ENCODE data around the gene C9orf43.
"Not testable (repeated sequence)": the region's sequence is repeated elsewhere in the genome, so short reads cannot be mapped to it uniquely, and the experiment has no call there.

Gene C9orf43

DNA sequence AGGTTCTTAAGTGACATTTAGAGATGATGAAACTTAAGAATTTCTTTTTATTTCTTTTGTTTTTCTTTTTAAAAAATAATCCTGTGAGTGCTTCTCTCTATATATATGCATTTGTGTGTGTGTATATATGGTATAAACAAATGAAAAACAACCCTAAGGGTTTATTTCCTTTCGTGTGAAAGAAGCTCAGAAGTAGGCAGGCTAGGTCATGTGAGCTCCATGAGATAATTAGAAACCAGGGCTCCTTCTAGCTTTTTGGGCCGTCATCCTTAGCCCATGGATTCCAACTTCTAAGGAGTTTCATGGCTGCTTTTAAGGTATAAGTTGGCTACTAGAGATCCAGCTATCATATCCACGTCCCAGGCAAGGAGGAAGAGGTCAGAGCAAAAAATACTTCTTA, 11.2 kb downstream of the C9orf43 start:
- no peak for DNase-seq

GRCh38 chr9:113425072-113425471, 14.5 kb downstream of the C9orf43 start:
- DNase-seq: no peak

- no peak for DNase-seq
Measured at GRCh38 chr9:113426701-113427100, 16.2 kb downstream of the C9orf43 start.

DNA sequence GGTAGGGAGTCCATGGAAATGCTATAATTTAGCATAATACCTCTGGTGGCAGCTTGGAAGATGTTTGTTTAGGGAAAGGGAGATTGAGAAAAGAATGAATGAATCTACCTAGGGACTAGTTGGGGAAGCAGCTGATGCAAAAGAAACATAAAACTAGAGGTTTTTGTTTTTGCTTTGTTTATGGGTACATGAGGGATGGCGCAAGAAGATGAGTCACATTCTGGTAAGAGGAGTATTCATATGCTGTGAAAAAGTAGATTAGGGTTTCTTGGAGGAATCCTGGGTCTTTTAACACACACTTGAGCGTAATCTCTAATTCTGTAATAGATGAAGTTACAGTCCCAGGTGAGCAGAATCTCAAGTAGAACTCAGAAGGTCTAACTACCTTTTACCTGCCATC, 17.1 kb downstream of the C9orf43 start:
- DNase-seq: no peak

GRCh38 chr9:113428062-113428615, 17.6 kb downstream of the C9orf43 start:
- DNase-seq: no peak

- no peak for DNase-seq
Measured at GRCh38 chr9:113431191-113431590, 20.6 kb downstream of the C9orf43 start.

GRCh38 chr9:113436728-113437515, 26.4 kb downstream of the C9orf43 start:
- no peak for DNase-seq

GRCh38 chr9:113437716-113438115, 27.2 kb downstream of the C9orf43 start:
- not testable (repeated sequence) for DNase-seq

DNA sequence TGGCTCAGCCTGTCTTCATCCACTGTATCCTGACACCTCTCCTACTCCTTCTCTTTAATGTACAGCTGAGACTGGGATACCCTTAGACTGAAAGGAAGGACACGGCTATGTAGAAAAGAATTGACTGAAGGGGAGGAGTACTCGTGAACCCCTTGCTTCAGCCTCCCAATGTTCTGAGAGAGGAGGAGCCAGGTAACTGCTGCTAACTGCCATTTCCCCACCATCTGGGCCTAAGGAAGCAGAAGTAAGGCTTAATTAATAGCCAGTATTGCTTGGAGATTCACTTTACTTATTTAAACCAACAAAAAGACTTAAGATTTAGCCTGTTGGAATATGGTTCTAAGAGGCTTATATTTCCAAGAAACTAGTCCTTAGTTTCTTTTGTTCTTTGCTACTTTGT, 34.2 kb downstream of the C9orf43 start:
- no peak for DNase-seq

DNA sequence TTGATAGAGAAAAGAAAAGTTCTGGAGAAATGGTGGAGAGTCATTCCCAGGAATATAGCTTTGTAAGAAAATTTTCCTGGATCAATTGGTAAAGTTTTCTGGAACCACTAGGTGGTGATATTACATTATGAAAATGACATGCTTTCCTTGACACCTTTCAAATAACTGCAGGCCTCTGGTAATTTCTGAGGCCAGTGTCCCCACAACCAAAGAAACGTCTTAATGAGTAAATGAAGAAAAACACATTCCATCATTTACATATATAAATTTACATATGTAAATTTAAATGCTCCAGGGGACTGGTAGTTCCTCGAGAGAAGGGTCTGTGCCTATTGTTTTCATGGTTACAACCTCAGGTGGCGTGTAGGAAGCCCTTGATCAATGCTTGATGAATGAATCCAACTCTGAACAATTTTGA, 35.8 kb downstream of the C9orf43 start:
- no peak for DNase-seq

DNA sequence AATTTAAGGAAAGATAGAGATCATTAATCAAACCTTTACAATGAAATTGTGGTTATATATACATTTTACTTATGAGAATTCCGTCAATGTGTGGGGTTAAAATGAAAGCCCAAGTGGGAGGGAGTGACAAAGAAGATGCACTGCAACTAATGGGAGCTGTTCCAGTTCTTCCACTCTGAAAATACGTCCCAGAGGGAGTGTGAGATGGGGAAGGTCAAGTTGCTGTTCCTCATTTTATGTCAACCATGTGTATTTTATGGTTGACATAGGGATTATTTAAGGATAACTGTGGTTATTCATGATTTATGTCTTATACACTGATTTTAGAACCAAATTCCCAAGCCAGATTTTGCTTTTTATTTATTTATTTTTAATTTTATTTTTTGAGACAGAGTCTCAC, 38.8 kb downstream of the C9orf43 start:
- no peak for DNase-seq

DNA sequence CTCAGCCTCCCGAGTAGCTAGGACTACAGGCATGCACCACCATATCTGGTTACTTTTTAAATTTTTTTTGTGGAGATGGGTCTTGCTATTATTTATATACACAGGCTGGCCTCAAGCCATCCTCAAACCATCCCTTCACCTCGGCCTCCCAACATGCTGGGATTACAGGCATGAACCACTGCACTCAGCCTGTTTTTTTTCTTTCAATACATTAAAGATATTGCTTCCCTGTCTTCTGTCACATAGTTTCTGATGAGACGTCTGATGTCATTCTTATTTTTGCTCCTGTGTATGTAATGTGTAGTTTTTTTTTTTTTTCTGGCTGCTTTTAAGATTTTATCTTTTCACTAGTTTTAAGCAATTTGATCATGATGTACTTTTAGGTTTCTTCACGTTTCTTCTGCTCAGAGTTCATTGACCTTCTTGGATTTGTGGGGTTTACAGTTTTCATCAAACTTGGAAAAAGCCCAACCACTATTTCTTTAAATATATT, 41.6 kb downstream of the C9orf43 start:
- DNase-seq: no peak

- DNase-seq: no peak
Measured at GRCh38 chr9:113454914-113455761, 44.6 kb downstream of the C9orf43 start.

DNA sequence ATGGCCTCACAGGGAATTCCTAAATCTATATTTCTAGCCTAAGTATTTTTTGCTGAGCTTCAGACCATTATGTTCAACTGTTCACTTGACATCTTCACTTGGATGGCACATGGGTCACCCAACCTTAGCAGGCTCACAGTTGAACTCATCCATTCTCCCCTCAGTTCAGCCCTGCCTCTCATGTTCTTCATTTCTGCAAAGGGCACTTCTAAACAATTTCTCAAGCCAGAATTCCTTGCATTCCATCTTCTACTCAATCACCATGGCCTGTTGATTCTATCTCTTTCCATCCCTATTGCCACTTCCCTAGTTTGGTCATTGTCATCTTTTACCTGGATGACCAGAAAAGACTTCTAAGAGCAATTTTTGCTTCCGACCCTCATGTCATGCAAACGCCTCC, 45.7 kb downstream of the C9orf43 start:
- DNase-seq: no peak

GRCh38 chr9:113461285-113461684, 50.7 kb downstream of the C9orf43 start:
- no peak for DNase-seq

- no peak for DNase-seq
Measured at GRCh38 chr9:113461943-113462342, 51.4 kb downstream of the C9orf43 start.

GRCh38 chr9:113462781-113463286, 52.3 kb downstream of the C9orf43 start:
- no peak for DNase-seq

GRCh38 chr9:113463418-113464285, 53.1 kb downstream of the C9orf43 start, which contains the start of gene RGS3:
Gene RGS3, plus strand, starts transcription at chr9:113463727. Its CDS starts 76 bp downstream, at chr9:113463803.
- DNase-seq: no peak

DNA sequence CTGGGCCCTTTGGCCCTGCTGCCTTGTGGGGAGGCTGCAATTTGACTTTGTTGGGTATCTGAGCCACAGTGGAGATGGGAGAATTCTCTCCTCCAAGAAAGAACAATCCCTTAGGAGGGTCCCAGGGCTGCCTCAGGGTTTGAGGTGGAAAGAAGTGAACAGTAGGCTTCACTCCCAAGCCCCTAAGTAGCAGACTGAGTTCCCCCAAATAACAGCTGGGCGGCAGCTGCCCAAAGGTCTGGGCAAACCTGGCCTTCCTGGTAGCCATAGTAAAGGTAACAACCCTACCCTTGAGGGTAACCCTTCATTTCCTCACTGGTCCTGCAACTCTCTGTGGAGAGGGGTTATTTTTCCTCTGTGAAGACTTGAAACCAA, 53.7 kb downstream of the C9orf43 start:
- no peak for DNase-seq

GRCh38 chr9:113465599-113466140, 55.1 kb downstream of the C9orf43 start:
- DNase-seq: no peak

DNA sequence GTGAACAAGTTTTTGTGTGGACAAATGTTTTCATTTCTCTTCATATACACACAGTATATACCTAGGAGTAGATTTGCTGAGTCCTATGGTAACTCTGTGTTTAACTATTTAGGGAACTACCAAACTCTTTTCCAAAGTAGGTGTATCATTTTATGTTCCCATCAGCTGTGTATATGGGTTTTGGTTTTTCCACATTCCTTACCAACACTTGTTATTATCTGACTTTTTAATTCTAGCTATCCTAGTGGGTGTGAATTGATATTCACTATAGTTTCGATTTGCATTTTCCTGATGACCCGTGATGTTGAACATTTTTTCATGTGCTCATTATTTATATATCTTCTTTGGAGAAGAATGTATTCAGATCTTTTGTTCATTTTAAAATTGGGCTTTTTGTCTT, 56.6 kb downstream of the C9orf43 start:
- DNase-seq: no peak
